HUES6 (cell line): ENCODE data around the gene RASGRP4.
"Not testable (repeated sequence)": the region's sequence is repeated elsewhere in the genome, so short reads cannot be mapped to it uniquely, and the experiment has no call there.

Experiments
- H3K27ac ChIP-seq: 2 replicates; pipeline ENCODE4 v1.7.0; 2013; ENCODE audit warnings: low read depth, mild to moderate bottlenecking, low read length, inconsistent platforms
- H3K27me3 ChIP-seq: 2 replicates; pipeline ENCODE4 v1.6.1; 2013; ENCODE audit warnings: low read length; ENCODE audit not compliant: control insufficient read depth, insufficient read depth
- H3K36me3 ChIP-seq: 2 replicates; pipeline ENCODE4 v1.6.1; 2013; ENCODE audit warnings: low read length; ENCODE audit not compliant: control insufficient read depth, insufficient read depth
- H3K4me1 ChIP-seq: 2 replicates; pipeline ENCODE4 v1.6.1; 2013; ENCODE audit warnings: low read length; ENCODE audit not compliant: control insufficient read depth, insufficient read depth
- H3K4me3 ChIP-seq: 2 replicates; pipeline ENCODE4 v1.5.1; 2013; ENCODE audit warnings: low read depth, low read length
- H3K9ac ChIP-seq: one replicate; pipeline ENCODE4 v1.6.1; 2013; ENCODE audit warnings: mild to moderate bottlenecking, low read length
- H3K9me3 ChIP-seq: 2 replicates; pipeline ENCODE4 v1.6.1; 2013; ENCODE audit warnings: low read depth, low read length; ENCODE audit not compliant: control insufficient read depth, insufficient read depth

The RASGRP4 gene

DNA sequence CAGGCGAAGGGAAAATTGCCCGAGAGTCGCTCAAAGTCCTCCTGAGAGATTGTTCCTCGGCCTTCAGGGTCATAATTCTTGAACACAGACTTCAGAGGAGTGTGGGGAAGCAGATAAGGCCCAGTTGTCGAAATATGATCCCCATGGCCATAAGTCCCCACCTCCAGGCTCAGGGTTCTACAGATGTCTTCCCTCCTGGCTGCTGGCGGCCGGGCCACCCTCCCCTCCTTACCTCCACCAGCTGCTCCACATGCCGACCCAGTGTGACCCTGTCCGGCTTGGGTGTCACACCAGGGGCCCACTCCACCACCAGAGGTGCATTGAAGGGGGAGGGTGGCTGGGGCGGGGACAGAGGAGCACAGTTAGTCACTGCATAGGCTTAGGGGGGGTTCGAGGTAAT, 13.1 kb downstream of the RASGRP4 start:
- no peaks in the 10 kb centered on the region for H3K9me3 ChIP-seq
- H3K27ac ChIP-seq = no peak overlapping the region

DNA sequence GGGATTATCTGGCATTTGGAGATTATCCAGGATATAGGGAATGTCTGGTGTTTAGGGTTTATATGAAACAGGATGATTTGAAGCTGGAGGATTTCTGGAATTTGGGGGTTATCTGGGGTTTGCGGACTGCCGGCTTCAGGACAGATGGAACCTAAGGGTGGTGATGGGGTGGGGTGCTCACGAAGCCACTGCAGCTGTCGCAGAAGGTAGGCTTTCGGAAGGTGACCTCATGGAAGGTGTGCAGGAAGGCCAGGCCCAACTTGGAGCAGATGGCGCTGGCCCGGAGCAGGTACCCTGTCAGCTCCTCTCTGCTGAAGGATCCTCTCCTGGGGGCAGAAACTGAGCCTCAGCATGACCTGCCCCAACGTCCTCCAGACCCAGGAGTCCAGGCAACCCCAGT, 13.5 kb downstream of the RASGRP4 start:
- peaks cover 5% of the 10 kb centered on the region for H3K4me1 ChIP-seq
- H3K27ac ChIP-seq = no peak overlapping the region
- no peak overlapping the region for H3K9ac ChIP-seq
- H3K9me3 ChIP-seq = no peaks in the 10 kb centered on the region
- H3K4me3 ChIP-seq = no peak overlapping the region
- no peaks in the 10 kb centered on the region for H3K27me3 ChIP-seq
- H3K36me3 ChIP-seq = no peaks in the 10 kb centered on the region

More for the DNA sequence above, 13.1 kb downstream of the RASGRP4 start:
- Histone ChIP-seq H3K4me1 (peaks cover 7% of the 10 kb centered on the region), H3K9ac (no peak overlapping the region), H3K36me3 (no peaks in the 10 kb centered on the region), H3K27me3 (no peaks in the 10 kb centered on the region), H3K4me3 (no peak overlapping the region)

DNA sequence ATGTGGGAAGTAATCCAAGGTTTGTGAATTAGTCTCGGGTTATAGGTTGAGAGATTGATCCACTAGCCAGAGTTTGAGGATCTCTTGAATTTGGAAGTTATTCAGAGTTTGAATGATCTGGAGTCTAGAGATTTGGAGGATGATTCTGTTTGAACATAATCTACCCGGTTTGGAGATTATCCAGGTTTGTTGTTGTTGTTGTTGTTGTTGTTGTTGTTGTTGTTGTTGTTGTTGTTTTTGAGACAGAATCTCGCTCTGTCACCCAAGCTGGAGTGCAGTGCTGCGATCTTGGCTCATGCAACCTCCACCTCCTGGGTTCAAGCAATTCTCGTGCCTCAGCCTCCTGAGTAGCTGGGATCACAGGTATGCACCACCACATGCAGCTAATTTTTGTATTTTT, 14.1 kb downstream of the RASGRP4 start:
- not testable (repeated sequence) for H3K36me3 ChIP-seq, H3K27me3 ChIP-seq

DNA sequence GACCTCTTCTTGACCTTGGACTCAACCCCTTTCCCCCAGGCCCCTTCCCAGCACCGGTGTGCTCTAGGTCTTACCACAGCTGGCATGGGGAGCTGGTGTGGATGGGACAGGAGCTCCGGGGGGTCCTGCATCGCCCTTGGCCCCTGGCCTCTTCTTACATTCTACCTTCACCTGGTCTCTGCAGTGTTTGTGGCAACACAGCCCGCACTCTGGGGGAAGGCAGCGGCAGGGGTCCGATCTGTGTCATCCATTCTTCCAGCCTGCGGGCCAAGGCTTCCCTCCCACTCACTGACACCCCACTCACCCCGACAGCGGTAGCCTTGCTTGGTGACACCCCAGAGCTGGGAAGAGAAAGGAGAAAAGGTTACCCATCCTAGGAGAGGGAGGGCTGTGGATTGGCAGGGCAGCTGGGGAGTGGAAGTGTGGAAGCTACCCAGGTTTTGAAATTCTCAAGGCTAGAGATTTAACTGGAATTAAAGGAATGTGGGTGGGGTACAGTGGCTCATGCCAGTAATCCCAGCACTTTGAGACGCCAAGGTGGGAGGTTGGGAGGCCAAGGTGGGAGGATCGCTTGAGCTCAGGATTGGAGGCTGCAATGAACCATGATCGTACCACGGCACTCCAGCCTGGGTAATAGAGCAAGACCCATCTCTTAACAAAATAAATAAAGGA, 14.8 kb downstream of the RASGRP4 start:
- Histone ChIP-seq H3K4me3 (no peak overlapping the region), H3K27ac (no peak overlapping the region), H3K9ac (no peak overlapping the region), H3K9me3 (no peaks in the 10 kb centered on the region), H3K4me1 (no peaks in the 10 kb centered on the region), H3K36me3 (0 out of 2 replicates have a peak, but pooled peaks cover 5% of the 10 kb centered on the region), H3K27me3 (no peaks in the 10 kb centered on the region)

More for the DNA sequence above, 14.1 kb downstream of the RASGRP4 start:
- H3K4me3 ChIP-seq, H3K9ac ChIP-seq, H3K4me1 ChIP-seq, H3K27ac ChIP-seq, H3K9me3 ChIP-seq: not testable (repeated sequence)

DNA sequence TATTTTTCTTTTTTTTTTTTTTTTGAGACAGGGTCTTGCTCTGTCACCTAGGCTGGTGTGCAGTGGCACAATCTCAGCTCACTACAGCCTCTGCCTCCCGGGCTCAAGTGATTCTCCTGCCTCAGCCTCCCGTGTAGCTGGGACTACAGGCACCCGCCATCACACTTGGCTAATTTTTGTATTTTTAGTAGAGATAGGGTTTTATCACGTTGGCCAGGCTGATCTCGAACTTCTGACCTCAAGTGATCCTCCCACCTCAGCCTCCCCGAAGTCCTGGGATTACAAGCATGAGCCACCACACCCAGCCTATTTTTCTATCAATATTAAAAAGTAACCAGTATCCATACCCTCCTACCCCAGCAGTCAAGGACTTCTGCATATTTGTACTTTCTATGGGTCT, 15.6 kb downstream of the RASGRP4 start:
- not testable (repeated sequence) for H3K9ac ChIP-seq, H3K9me3 ChIP-seq

DNA sequence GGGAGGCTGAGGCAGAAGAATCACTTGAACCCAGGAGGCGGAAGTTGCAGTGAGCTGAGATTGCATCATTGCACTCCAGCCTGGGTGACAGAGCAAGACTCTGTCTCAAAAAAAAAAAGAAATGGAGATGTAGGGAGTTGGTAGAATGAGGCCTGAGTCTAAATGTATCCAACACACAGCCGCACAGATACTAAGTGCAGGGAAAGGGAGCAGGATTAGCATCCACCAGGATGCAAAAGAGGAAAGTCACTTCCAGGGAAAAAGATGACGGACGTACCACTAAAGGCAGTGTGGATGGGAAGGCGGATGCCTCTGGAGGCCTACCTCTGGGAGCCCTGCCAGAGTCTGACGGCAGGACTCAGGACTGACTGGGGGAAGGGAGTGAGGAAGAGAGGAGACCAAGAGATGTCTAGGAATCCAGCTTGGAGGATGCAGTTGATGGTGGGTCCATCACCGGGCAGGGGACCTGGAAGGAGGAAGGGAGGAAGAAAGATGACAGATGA, 16.3 kb downstream of the RASGRP4 start:
- no peaks in the 10 kb centered on the region for H3K9me3 ChIP-seq
- no peak overlapping the region for H3K9ac ChIP-seq

More for the DNA sequence above, 15.6 kb downstream of the RASGRP4 start:
- H3K27ac ChIP-seq, H3K4me1 ChIP-seq, H3K27me3 ChIP-seq, H3K36me3 ChIP-seq, H3K4me3 ChIP-seq: not testable (repeated sequence)

DNA sequence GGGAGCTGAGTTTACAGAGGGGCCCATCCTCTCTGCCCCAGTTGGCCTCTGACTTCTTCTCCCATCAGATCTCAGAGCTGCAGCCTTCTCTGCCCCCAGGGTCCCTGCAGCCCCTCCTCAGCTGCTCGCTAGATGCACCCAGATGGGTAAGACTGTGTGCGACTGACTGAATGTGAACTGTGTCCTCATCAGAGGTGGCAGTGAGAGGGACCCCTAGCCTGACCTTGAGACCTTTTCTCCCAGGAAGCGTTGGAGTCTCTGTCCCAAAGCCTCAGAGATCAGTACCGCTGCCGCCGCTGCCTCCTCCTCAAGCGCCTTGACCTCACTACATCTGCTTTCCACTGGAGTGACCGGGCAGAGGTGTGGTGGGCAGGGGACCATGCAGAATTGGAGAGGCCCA, 20.7 kb downstream of the RASGRP4 start:
- Histone ChIP-seq H3K36me3 (0 out of 2 replicates have a peak, but pooled peaks cover 7% of the 10 kb centered on the region), H3K4me1 (peaks cover 3% of the 10 kb centered on the region; the same call in 1 of the 2 replicates), H3K4me3 (no peak overlapping the region), H3K27me3 (peaks cover 23% of the 10 kb centered on the region), H3K9me3 (no peaks in the 10 kb centered on the region), H3K27ac (no peak overlapping the region), H3K9ac (no peak overlapping the region)

More for the DNA sequence above, 16.3 kb downstream of the RASGRP4 start:
- Histone ChIP-seq H3K4me1 (no peaks in the 10 kb centered on the region), H3K36me3 (0 out of 2 replicates have a peak, but pooled peaks cover 7% of the 10 kb centered on the region), H3K4me3 (no peak overlapping the region), H3K27me3 (no peaks in the 10 kb centered on the region), H3K27ac (no peak overlapping the region)

DNA sequence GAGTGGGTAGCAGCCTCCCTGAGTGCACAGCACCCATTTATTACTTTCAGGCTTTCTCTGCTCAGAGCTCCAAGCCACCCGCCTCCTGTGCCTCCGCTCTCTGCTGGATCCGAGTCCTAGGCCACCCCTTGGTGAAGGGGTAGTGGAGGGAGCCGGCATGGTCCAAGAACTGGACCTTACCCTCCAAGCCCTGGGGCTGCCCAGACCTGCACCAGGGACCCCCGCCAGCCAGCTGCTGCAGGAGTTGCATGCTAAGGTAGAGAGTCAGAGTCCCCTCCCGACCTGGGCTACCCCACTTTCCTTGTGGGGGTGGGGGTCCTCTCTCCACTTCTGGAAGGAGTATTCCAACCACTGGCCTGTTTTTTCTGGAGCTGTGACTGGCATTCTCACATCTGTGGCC, 21.2 kb downstream of the RASGRP4 start:
- Histone ChIP-seq H3K4me1 (peaks cover 3% of the 10 kb centered on the region; the same call in 1 of the 2 replicates), H3K9me3 (no peaks in the 10 kb centered on the region), H3K4me3 (no peak overlapping the region)

DNA sequence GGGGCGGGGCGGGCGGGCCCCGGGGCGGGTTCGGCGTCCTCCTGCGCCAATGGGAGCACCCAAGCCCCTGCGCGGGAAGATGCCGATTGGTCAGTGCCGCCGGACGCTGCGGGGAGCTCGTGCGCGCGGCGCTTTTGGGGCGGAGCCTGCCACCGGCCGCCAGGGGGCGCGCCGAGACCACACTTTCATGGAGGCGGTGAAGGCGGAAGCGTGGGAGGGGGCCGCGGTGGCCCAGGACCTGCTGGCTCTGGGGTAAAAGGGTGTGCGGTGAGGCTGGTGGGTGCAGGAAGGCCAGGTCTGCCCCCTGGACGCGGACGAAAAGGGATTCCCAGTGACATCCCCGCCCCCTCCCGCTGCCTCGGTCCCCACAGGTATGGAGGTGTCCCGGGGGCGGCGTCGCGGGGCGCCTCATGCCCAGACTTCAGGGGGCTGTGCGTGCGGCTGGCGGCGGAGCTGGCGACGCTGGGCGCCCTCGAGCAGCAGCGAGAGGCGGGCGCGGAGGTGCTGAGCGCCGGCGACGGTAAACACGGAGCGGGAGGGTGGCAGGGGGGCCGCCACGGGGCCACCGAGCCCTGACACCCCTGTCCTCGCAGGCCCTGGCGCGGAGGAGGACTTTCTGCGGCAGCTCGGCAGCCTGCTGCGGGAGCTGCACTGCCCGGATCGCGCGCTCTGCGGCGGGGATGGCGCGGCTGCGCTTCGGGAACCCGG, 22.9 kb downstream of the RASGRP4 start, which contains the start of gene FAM98C:
TSS of gene FAM98C (plus strand) at position 127 of the 708 bp plus-strand sequence. CDS start at position 188, 61 bp downstream.
- H3K9ac ChIP-seq = peak within 1 kb of the TSS; percentile 60
- H3K27me3 ChIP-seq = peaks cover 44% of the 10 kb centered on the region
- 0 out of 2 replicates have a peak, but pooled peaks cover 7% of the 10 kb centered on the region for H3K36me3 ChIP-seq
- no peak within 1 kb of the TSS; the same call in 1 of the 2 replicates for H3K27ac ChIP-seq
- H3K9me3 ChIP-seq = no peaks in the 10 kb centered on the region
- H3K4me3 ChIP-seq = peak within 1 kb of the TSS; percentile 93
- H3K4me1 ChIP-seq = peaks cover 3% of the 10 kb centered on the region; the same call in 1 of the 2 replicates

More for the DNA sequence above, 21.2 kb downstream of the RASGRP4 start:
- Histone ChIP-seq H3K27me3 (peaks cover 26% of the 10 kb centered on the region), H3K36me3 (0 out of 2 replicates have a peak, but pooled peaks cover 7% of the 10 kb centered on the region), H3K9ac (no peak overlapping the region), H3K27ac (no peak overlapping the region)

DNA sequence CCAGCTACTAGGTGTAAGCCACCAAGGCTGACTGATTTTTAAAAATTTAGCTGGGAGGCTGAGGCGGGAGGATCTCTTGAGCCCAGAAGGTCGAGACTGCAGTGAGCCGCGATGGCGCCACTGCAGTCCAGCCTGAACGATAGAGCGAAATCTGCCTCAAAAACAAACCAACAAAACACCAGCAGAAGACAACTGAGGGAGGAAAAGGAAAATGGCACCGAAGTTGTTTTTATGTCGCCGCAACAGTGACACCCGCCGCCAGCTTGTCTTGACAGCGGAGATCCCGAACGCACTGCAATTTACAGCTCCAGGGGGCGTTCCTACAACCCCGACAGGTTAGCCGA, 23.4 kb downstream of the RASGRP4 start:
- Histone ChIP-seq H3K27me3 (peaks cover 49% of the 10 kb centered on the region), H3K4me1 (peaks cover 3% of the 10 kb centered on the region; the same call in 1 of the 2 replicates), H3K9ac (no peak overlapping the region), H3K9me3 (no peaks in the 10 kb centered on the region), H3K4me3 (peak overlapping the region; percentile 47), H3K27ac (no peak overlapping the region), H3K36me3 (0 out of 2 replicates have a peak, but pooled peaks cover 7% of the 10 kb centered on the region)

DNA sequence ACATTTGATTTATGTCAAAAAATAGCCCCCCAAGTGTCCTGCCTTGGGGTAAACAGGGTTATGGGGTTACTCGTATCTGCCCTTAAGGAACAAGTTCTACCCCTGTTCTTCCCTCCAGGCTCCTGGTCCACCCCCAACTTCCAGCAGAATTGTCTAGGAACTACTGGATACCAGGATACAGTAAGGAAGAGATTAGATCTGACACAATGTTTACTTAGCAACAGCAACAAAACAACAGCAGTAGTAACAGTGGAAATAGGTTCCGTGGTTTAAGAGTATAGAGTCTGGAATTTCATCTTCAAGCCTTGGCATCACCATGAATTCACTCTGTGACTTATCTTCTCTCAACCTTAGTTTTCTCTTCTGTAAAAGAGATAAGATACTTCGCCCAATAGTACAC, 24.9 kb downstream of the RASGRP4 start:
- Histone ChIP-seq H3K4me1 (peaks cover 3% of the 10 kb centered on the region; the same call in 1 of the 2 replicates), H3K27ac (no peak overlapping the region), H3K27me3 (peaks cover 64% of the 10 kb centered on the region), H3K36me3 (0 out of 2 replicates have a peak, but pooled peaks cover 2% of the 10 kb centered on the region), H3K9me3 (no peaks in the 10 kb centered on the region), H3K9ac (no peak overlapping the region), H3K4me3 (no peak overlapping the region)
